Upper lobe of left lung (tissue), 4 donors: ENCODE data around the gene CCDC90B.
A peak's percentile ranks its signal among the peaks of the same experiment; 100 is the strongest.

Experiments used
- CTCF ChIP-seq, 6 experiments: fragments of 450-650 bp in 4 of 6; fragments of 200-600 bp in 2 of 6; sonication (generic) in 2 of 6; IDR thresholded peaks; one replicate each; pipeline ENCODE4 v1.5.1; 2016 to 2019; ENCODE audit warnings: antibody characterized with exemption in 6 of 6
- POLR2A ChIP-seq, 4 donors: fragments of 450-650 bp; IDR thresholded peaks; one replicate each; pipeline ENCODE4 v1.5.1; 2016 to 2017; ENCODE audit warnings: antibody characterized with exemption in 4 of 4, mild to moderate bottlenecking in 2 of 4
- POLR2AphosphoS5 ChIP-seq, 2 donors: sonication (generic); formaldehyde crosslinking; IDR thresholded peaks; one replicate each; pipeline ENCODE4 v1.5.1; 2017; ENCODE audit warnings: antibody characterized with exemption in 2 of 2

- peak; percentile 41 to 61 (median 54) for TF ChIP-seq CTCF (IDR thresholded peaks at IDR 0.05)
- no peak for TF ChIP-seq POLR2AphosphoS5 (IDR thresholded peaks at IDR 0.05)
- TF ChIP-seq POLR2A (IDR thresholded peaks at IDR 0.05), result no peak
Measured at GRCh38 chr11:83249972-83250593, 36.1 kb downstream of the CCDC90B start.
